Esophagus squamous epithelium (tissue), 4 donors: ENCODE results near the gene F11R.

ENCODE experiments used
- POLR2A ChIP-seq, 4 donors: fragments of 450-650 bp; IDR thresholded peaks; one replicate each; pipeline ENCODE4 v1.6.1; 2017; ENCODE audit warnings: antibody characterized with exemption in 4 of 4, mild to moderate bottlenecking in 4 of 4, moderate library complexity in 3 of 4
- TF ChIP-seq, protein P1 (sequence below), 6 experiments: fragments of 450-650 bp in 4 of 6; fragments of 200-600 bp in 2 of 6; sonication (generic) in 2 of 6; IDR thresholded peaks; one replicate each; pipeline ENCODE4 v1.5.1; 2016 to 2019; ENCODE audit warnings: antibody characterized with exemption in 6 of 6, mild to moderate bottlenecking in 4 of 6, moderate library complexity in 4 of 6

DNA sequence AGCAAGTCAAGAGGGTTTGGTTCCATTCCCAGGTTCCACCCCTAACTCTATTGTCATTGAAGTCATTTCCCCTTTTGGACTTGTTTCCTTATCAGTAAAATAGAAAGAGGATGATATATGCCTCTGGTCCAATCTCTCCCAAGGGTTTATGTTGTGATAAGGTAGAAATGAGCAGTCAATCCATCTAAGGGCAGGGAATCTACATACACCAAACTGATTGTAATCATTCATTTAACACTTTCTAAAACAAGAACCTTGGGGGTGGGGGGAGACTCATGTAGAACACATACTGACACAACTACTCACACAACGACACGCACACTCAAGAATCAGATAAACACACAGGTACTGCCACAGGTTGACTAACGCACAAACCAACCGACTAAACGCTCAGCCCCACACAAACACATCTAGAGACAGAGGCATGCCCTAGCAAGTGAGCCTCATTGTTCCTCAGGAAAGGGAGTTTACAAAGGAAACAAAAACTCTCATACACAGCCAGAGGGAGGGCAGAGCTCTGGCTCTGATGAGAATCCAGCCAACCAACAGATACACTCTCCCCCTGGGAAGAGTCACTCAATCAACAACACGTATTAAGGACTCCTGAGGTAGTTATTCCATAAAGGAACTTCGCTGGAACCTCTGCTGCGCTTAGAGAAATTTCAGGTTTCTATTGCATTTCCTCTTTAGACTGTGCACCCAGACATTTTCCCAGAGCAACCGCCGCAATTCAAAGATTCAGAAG is 1.0 kb downstream of the F11R start:
- TF ChIP-seq, protein P1, sequence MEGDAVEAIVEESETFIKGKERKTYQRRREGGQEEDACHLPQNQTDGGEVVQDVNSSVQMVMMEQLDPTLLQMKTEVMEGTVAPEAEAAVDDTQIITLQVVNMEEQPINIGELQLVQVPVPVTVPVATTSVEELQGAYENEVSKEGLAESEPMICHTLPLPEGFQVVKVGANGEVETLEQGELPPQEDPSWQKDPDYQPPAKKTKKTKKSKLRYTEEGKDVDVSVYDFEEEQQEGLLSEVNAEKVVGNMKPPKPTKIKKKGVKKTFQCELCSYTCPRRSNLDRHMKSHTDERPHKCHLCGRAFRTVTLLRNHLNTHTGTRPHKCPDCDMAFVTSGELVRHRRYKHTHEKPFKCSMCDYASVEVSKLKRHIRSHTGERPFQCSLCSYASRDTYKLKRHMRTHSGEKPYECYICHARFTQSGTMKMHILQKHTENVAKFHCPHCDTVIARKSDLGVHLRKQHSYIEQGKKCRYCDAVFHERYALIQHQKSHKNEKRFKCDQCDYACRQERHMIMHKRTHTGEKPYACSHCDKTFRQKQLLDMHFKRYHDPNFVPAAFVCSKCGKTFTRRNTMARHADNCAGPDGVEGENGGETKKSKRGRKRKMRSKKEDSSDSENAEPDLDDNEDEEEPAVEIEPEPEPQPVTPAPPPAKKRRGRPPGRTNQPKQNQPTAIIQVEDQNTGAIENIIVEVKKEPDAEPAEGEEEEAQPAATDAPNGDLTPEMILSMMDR (IDR thresholded peaks at IDR 0.05): peak in 1 of 6 experiments; percentile 3
- TF ChIP-seq POLR2A (IDR thresholded peaks at IDR 0.05): peak in 2 of 4 donors; percentile 61 to 80
